GM18526 (cell line): ENCODE measurements around the gene WDR7.

Source experiments
- POLR2A ChIP-seq: IDR thresholded peaks from 3 replicates; pipeline ENCODE4 v1.6.1; 2011; ENCODE audit not compliant: insufficient read length; ENCODE audit errors: extremely low read depth

Gene WDR7

DNA sequence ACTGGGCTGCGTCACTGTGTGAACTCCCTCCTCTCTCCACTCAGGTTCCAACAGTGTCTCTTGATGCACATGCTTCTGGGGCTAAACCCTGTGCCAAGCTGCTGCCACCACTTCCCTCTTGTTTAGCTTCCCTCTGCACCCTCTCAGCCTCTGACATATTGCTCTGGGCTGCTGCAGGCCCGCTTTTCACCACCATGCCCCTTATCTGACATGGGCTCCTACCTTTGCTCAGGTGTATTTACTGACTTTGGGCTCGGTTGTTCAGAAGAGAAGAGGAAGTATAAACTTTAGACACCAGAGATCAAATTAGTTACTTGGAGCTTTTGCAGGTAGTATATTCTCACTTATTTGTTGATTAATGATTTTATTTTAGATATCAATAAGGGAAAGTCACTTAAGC is 77.6 kb downstream of the WDR7 start:
- no peak for TF ChIP-seq POLR2A

- TF ChIP-seq POLR2A = no peak
These were observed 87.0 kb downstream of the WDR7 start for GRCh38 chr18:56738184-56738583.

- TF ChIP-seq POLR2A = no peak
These were observed 88.6 kb downstream of the WDR7 start for GRCh38 chr18:56739731-56740130.

DNA sequence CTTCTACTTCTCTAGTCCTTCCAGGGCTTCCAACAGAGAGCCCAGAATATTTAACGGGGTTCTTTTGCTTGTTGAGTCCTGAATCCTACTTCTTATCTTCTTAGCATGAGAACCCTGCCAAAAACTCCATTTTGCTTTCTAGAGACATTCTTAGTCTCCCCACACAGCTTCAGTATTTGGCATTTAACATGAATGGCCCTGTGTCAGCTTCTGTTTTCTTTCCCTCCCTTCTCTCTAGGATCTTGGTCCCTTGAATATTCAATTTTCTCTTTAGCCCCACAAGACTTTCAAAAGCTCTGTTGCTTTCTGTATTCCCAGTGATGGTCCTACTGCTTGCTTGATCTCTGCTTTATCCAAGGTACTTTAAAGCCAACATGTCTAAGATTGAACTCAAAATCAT is 89.5 kb downstream of the WDR7 start:
- no peak for TF ChIP-seq POLR2A

- TF ChIP-seq POLR2A = no peak
These were observed 90.5 kb downstream of the WDR7 start for GRCh38 chr18:56741685-56742084.

DNA sequence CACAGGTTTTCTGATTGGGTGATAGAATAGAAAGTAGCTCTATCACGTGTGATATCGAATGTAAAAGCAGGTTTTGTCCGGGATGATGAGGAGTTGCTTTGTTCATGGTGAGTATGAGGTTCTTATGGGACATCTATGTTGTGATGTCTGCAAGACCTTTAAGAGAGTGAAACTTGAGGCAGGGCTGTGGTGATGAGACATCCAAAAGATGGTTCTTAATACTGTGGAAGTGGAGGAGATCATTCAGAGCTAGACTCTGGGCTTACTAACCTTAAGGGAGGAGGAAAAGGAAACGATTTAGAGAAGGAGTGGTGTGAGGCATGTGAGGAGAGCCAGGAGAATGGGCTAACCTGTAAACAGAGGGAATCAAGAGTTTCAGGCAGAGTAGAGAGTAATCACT is 92.0 kb downstream of the WDR7 start:
- no peak for TF ChIP-seq POLR2A

DNA sequence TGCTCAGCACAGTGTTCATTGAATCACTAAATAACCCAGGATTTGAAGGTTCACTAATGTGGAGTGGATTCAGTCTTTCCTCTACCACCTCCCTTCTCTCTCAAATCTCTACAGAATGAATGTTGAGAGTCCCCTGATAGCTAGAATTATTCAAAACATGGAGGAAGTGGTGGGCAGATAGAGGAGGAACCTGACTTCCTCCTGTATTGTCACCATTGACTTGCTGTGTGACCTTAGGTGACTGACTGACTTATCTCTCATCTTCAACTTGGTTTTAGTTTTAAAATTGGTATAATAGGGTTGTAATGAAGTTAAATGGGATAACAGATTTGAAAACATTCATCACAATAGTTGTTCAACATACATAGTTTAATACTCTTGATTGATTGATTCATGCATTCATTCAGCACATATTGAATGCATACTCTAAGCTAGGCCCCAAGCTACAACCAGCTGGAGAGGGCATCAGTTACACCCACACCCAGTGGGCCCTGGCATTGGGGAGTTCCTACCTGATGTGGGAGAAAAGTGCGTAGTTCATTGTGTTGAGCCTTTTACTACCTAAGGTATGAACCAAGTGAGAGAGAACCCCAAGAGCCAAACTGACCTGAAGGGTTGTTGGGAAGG is 96.0 kb downstream of the WDR7 start:
- no peak for TF ChIP-seq POLR2A

GRCh38 chr18:56747857-56748256 is 96.7 kb downstream of the WDR7 start:
- TF ChIP-seq POLR2A = no peak

DNA sequence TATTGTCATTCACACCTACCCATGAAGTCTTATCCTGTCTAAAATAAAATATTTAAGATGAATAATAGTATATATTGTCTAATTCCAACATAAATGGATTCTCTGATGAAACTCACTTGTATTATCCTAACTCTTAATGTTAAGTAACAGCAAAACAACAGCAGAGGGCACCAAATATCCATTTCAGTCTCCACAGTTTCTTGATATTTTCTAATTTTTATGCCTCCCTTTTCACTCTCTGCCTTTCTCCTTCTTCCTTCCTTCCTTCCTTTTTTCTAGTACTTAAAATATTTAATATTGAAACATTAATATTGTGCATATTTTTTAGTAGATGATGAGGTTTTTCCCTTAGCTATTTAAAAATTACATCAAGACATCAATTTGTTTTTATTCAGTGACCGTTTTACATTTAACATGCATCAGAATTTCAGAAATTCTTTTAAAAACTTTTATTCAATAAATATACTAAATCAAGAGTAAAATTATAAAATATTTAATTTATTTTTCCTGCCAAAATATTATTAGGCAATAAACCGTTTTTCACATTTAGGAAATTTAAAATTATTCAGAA is 97.6 kb downstream of the WDR7 start:
- TF ChIP-seq POLR2A = no peak

GRCh38 chr18:56756966-56757365 is 105.8 kb downstream of the WDR7 start:
- TF ChIP-seq POLR2A = no peak

- no peak for TF ChIP-seq POLR2A
These were observed 118.9 kb downstream of the WDR7 start for GRCh38 chr18:56770097-56770496.

- TF ChIP-seq POLR2A = no peak
These were observed 119.7 kb downstream of the WDR7 start for GRCh38 chr18:56770873-56771272.

GRCh38 chr18:56775701-56776100 is 124.5 kb downstream of the WDR7 start:
- TF ChIP-seq POLR2A = no peak

- TF ChIP-seq POLR2A = no peak
These were observed 136.2 kb downstream of the WDR7 start for GRCh38 chr18:56787390-56787789.

GRCh38 chr18:56789004-56789888 is 138.1 kb downstream of the WDR7 start:
- TF ChIP-seq POLR2A = no peak

GRCh38 chr18:56789889-56790180 is 138.7 kb downstream of the WDR7 start:
- no peak for TF ChIP-seq POLR2A
